PC-3 (cell line): ENCODE results near the gene DHX58. TPM values are rescaled to one million over a fixed set of nuclear protein-coding genes. Genes with fewer than 3 reads are reported as not detected.

ENCODE experiments used
- ATAC-seq: fragments of 200-7000 bp; cut with Tn5 transposase; 2 replicates; pipeline ENCODE4 v1.9.1; 2020; ENCODE audit warnings: mild to moderate bottlenecking, moderate library complexity
- BruUV-seq: library from RNA; stranded (reverse); fragments of 400-500 nt; replicated peaks from 2 replicates; lab custom pipeline; 2021; lab: Mats Ljungman, UMichigan
- CTCF ChIA-PET: fragments of 300-600 bp; sonication (Branson Sonifier 250); formaldehyde crosslinking; loops from one replicate; lab custom pipeline; 2022; ENCODE audit warnings: antibody characterized with exemption; lab: Charles Lee
- POLR2A ChIA-PET: fragments of 300-600 bp; sonication (Branson Sonifier 250); formaldehyde crosslinking; loops from one replicate; lab custom pipeline; 2022; ENCODE audit warnings: antibody characterized with exemption; ENCODE audit not compliant: unreplicated experiment; lab: Charles Lee
- DNase-seq: peaks from one replicate; pipeline ENCODE4 v3.0.0-alpha.2; 2015
- H2AFZ ChIP-seq: fragments of 300-600 bp; sonication (generic); 2 replicates; pipeline ENCODE4 v1.6.0; 2016; ENCODE audit warnings: antibody characterized with exemption, low read length
- H3F3A ChIP-seq: fragments of 300-600 bp; sonication (generic); one replicate; pipeline ENCODE4 v1.6.0; 2017; ENCODE audit warnings: antibody characterized with exemption, low read length, control low read depth, mild to moderate bottlenecking; ENCODE audit not compliant: unreplicated experiment
- H3K27ac ChIP-seq: fragments of 300-600 bp; sonication (generic); 2 replicates; pipeline ENCODE4 v1.5.1; 2016; ENCODE audit warnings: mild to moderate bottlenecking, low read length
- H3K27me3 ChIP-seq: fragments of 300-600 bp; sonication (generic); 2 replicates; pipeline ENCODE4 v1.6.1; 2016; ENCODE audit warnings: low read length, mixed read lengths
- H3K36me3 ChIP-seq: fragments of 300-600 bp; sonication (generic); 2 replicates; pipeline ENCODE4 v1.6.1; 2016; ENCODE audit warnings: low read depth, mixed run types, low read length, mixed read lengths
- H3K4me1 ChIP-seq: fragments of 300-600 bp; sonication (generic); 2 replicates; pipeline ENCODE4 v1.5.1; 2016; ENCODE audit warnings: low read length; ENCODE audit not compliant: insufficient read depth
- H3K4me2 ChIP-seq: fragments of 300-600 bp; sonication (generic); 2 replicates; pipeline ENCODE4 v1.6.0; 2016; ENCODE audit warnings: low read length
- H3K4me3 ChIP-seq: fragments of 300-600 bp; sonication (generic); 2 replicates; pipeline ENCODE4 v1.5.1; 2016; ENCODE audit warnings: mild to moderate bottlenecking, low read length, mixed read lengths
- H3K79me2 ChIP-seq: fragments of 300-600 bp; sonication (generic); 2 replicates; pipeline ENCODE4 v1.6.1; 2017; ENCODE audit warnings: low read length, mixed read lengths
- H3K9ac ChIP-seq: fragments of 300-600 bp; sonication (generic); 2 replicates; pipeline ENCODE4 v1.6.0; 2016; ENCODE audit warnings: mild to moderate bottlenecking, low read length
- H3K9me2 ChIP-seq: fragments of 300-600 bp; sonication (generic); replicated peaks from 2 replicates; pipeline ENCODE4 v1.6.1; 2016; ENCODE audit warnings: mixed run types, low read length, mixed read lengths
- H3K9me3 ChIP-seq: fragments of 300-600 bp; sonication (generic); 2 replicates; pipeline ENCODE4 v1.6.1; 2016; ENCODE audit warnings: low read length, mixed read lengths
- H4K20me1 ChIP-seq: fragments of 300-600 bp; sonication (generic); 2 replicates; pipeline ENCODE4 v1.6.1; 2016; ENCODE audit warnings: low read length, mixed read lengths
- EZH2 ChIP-seq: fragments of 300-600 bp; sonication (generic); IDR thresholded peaks from one replicate; pipeline ENCODE4 v1.6.1; 2017; ENCODE audit warnings: antibody characterized with exemption, mild to moderate bottlenecking, low read length; ENCODE audit not compliant: unreplicated experiment
- EZH2phosphoT487 ChIP-seq: fragments of 300-600 bp; sonication (generic); IDR thresholded peaks from 2 replicates; pipeline ENCODE4 v1.6.1; 2018; ENCODE audit warnings: mild to moderate bottlenecking, antibody characterized with exemption, low read length, borderline replicate concordance
- intact Hi-C: fragments of 100-400 bp; cut with micrococcal nuclease; formaldehyde crosslinking; loops from 2 replicates; pipeline ENCODE4 v1.9.0; 2023
- total RNA-seq: library from RNA; depleted of rRNA; stranded (reverse); fragments of >200 nt; gene quantifications from 2 replicates; pipeline ENCODE4 v1.2.3, GENCODE V29; 2014
- TF ChIP-seq, protein P1 (sequence below): fragments of 300-600 bp; sonication (generic); conservative IDR thresholded peaks from 2 replicates; pipeline ENCODE4 v1.5.1; 2017; ENCODE audit warnings: antibody characterized with exemption, low read depth, mild to moderate bottlenecking, low read length

DHX58 gene
- total RNA-seq, 1 experiment from 2014 or later, result not detected

DNA sequence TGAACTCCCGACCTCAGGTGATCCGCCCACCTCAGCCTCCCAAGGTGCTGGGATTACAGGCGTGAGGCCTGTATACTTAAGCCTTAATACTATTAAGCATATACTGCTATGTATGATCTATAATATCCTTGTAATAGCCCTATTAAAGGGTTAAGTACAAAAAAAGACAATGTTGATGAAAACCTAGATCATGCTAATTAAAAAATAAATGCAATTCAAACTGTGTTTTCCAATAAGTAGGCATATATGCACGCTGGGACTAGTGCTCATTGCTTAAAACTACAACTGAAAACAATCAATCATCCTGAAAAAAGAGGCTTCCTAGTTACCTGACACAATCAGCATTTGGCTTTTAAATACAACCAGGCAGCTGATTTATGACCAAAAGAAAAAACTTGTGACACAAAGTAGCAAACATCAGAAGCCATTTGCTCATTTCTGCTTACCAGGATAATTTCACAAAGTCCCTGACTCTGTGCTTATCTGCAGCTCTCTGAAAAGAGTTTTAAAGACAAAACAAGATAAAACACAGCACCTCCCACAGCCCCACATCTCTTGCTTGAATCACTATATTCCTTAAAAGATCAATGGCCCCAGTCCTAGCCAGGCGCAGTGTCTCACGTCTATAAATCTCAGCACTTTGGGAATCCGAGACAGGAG lies 25.3 kb downstream of the DHX58 start:
- no peaks in the 10 kb centered on the region for H4K20me1 ChIP-seq
- TF ChIP-seq EZH2, result no peak
- TF ChIP-seq EZH2phosphoT487, result no peak
- TF ChIP-seq, protein P1, sequence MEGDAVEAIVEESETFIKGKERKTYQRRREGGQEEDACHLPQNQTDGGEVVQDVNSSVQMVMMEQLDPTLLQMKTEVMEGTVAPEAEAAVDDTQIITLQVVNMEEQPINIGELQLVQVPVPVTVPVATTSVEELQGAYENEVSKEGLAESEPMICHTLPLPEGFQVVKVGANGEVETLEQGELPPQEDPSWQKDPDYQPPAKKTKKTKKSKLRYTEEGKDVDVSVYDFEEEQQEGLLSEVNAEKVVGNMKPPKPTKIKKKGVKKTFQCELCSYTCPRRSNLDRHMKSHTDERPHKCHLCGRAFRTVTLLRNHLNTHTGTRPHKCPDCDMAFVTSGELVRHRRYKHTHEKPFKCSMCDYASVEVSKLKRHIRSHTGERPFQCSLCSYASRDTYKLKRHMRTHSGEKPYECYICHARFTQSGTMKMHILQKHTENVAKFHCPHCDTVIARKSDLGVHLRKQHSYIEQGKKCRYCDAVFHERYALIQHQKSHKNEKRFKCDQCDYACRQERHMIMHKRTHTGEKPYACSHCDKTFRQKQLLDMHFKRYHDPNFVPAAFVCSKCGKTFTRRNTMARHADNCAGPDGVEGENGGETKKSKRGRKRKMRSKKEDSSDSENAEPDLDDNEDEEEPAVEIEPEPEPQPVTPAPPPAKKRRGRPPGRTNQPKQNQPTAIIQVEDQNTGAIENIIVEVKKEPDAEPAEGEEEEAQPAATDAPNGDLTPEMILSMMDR, result no peak

DNA sequence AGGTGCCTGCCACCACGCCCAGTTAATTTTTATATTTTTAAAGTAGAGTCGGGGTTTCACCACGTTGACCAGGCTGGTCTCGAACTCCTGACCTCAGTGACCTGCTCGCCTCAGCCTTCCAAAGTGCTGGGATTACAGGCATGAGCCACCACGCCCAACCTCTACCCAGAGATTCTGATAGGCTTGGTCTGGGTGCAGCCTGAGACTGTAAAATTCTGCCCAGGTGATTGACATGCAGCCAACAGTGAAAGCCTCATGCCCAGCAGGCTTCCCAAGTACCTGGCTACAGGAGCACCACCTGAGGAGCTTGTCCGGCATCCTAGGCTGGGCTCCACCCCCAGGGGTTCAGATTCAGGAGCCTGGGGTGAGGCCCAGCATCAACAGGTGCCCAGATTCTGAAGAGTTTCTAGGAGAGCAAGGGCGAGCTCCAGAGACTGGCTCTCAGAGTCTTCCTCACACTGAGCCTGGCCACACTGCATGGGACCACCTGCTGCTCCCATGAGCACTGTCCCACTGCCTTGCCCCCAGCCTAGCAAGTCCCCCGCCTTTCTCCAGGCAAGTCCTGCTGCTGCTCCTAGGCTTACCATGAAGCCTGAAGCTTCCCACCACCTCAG lies 30.9 kb downstream of the DHX58 start:
- no peak overlapping the region for H3K27ac ChIP-seq
- no peak for DNase-seq
- no peaks in the 10 kb centered on the region for H4K20me1 ChIP-seq
- no peak overlapping the region for H3K4me2 ChIP-seq
- H3K9me3 ChIP-seq, result no peaks in the 10 kb centered on the region
- no peaks in the 10 kb centered on the region for H3K9me2 ChIP-seq
- ATAC-seq, result no peak
- H3K4me3 ChIP-seq, result no peak overlapping the region
- CTCF ChIA-PET, result no interaction called here
- H3K36me3 ChIP-seq, result no peaks in the 10 kb centered on the region
- peaks cover 6% of the 10 kb centered on the region; the same call in 1 of the 2 replicates for H3K4me1 ChIP-seq
- POLR2A ChIA-PET, result interaction anchor here (0.5 kb wide), 1 partner anchor 527 kb away, joined by 3 read pairs; no protein-coding TSS in a partner anchor
- TF ChIP-seq, protein P1, result no peak
- TF ChIP-seq EZH2phosphoT487, result no peak
- no peak for TF ChIP-seq EZH2
- intact Hi-C loops, result no loop called here
- H2AFZ ChIP-seq, result no peak overlapping the region
- H3K79me2 ChIP-seq, result no peaks in the 10 kb centered on the region
- no peaks in the 10 kb centered on the region for H3K27me3 ChIP-seq
- no TSS peak for BruUV-seq
- H3K9ac ChIP-seq, result no peak overlapping the region
- H3F3A ChIP-seq, result no peaks in the 10 kb centered on the region

More for the DNA sequence above, 25.3 kb downstream of the DHX58 start:
- Histone ChIP-seq H3K4me2 (no peak overlapping the region), H3K4me3 (no peak overlapping the region), H3K79me2 (no peaks in the 10 kb centered on the region), H3K36me3 (no peaks in the 10 kb centered on the region), H3K4me1 (peaks cover 3% of the 10 kb centered on the region; the same call in 1 of the 2 replicates), H3K9me2 (no peaks in the 10 kb centered on the region), H3K27me3 (no peaks in the 10 kb centered on the region), H3K9ac (no peak overlapping the region), H3K9me3 (no peaks in the 10 kb centered on the region), H3F3A (no peaks in the 10 kb centered on the region), H2AFZ (no peak overlapping the region), H3K27ac (no peak overlapping the region)
- intact Hi-C loops, result no loop called here
- BruUV-seq, result no TSS peak
- ChIA-PET POLR2A (no interaction called here), CTCF (no interaction called here)
- ATAC-seq (no peak), DNase-seq (no peak)

DNA sequence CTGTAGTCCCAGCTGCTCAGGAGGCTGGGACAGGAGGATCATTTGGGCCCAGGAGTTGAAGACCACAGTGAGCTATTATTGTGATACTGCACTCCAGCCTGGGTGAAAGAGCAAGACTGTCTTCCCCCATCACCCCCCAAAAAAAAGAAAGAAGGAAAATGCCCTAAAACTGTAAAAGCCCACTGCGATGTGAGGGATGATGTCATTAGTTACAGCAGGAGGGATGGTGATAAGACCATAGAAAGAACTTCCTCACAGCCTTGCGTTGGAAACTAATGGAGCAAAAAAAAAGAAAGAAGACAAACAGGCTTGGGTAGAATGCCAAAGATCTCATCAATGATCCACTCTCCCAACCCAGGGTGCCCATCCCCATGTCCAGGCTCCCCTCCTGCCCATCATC lies 33.0 kb downstream of the DHX58 start:
- H3K4me1 ChIP-seq, result peaks cover 6% of the 10 kb centered on the region; the same call in 1 of the 2 replicates
- POLR2A ChIA-PET, result no interaction called here
- H3K4me2 ChIP-seq, result no peak overlapping the region
- no peak overlapping the region for H3K27ac ChIP-seq
- TF ChIP-seq, protein P1, result no peak
- TF ChIP-seq EZH2phosphoT487, result no peak
- H3K79me2 ChIP-seq, result no peaks in the 10 kb centered on the region
- CTCF ChIA-PET, result no interaction called here
- no peaks in the 10 kb centered on the region for H3K9me3 ChIP-seq
- no peaks in the 10 kb centered on the region for H3K9me2 ChIP-seq
- ATAC-seq (no peak), DNase-seq (no peak)
- no peak overlapping the region for H3K4me3 ChIP-seq
- H2AFZ ChIP-seq, result no peak overlapping the region
- no peaks in the 10 kb centered on the region for H3K27me3 ChIP-seq
- no peaks in the 10 kb centered on the region for H3K36me3 ChIP-seq
- BruUV-seq, result no TSS peak
- no peak overlapping the region for H3K9ac ChIP-seq
- H4K20me1 ChIP-seq, result no peaks in the 10 kb centered on the region
- intact Hi-C loops, result no loop called here
- H3F3A ChIP-seq, result no peaks in the 10 kb centered on the region
